ENCODE data around the gene RASA3. TPM values are rescaled to one million over a fixed set of nuclear protein-coding genes. Genes with fewer than 3 reads are reported as not detected.
"Not testable (repeated sequence)": the region's sequence is repeated elsewhere in the genome, so short reads cannot be mapped to it uniquely, and the experiment has no call there.

Gene RASA3
- total RNA-seq, 1 donor from 2014 or later = 14.6 TPM

GRCh38 chr13:114164681-114165429 lies 32.4 kb upstream of the RASA3 start:
- Mint-ChIP-seq H3K9me3 (no peaks in the 10 kb centered on the region), H3K4me3 (no peak overlapping the region), H3K4me1 (peaks cover 2% of the 10 kb centered on the region), H3K36me3 (no peaks in the 10 kb centered on the region), H3K27me3 (ENCODE audit: low read depth) (peaks cover 38% of the 10 kb centered on the region), H3K27ac (no peak overlapping the region)
- DNase-seq (ENCODE audit: low spot score in 2 of 2, unreplicated experiment in 2 of 2) = peak in 1 of 2 experiments; percentile 33
- no peak for TF ChIP-seq CTCF (IDR thresholded peaks at IDR 0.05; ENCODE audit: unreplicated experiment)

GRCh38 chr13:114164053-114164452 lies 31.6 kb upstream of the RASA3 start:
- H3K4me3 Mint-ChIP-seq = no peak overlapping the region
- no peak overlapping the region for H3K27ac Mint-ChIP-seq
- H3K4me1 Mint-ChIP-seq = peaks cover 2% of the 10 kb centered on the region
- peaks cover 46% of the 10 kb centered on the region for H3K27me3 Mint-ChIP-seq (ENCODE audit: low read depth)
- no peak for TF ChIP-seq CTCF (IDR thresholded peaks at IDR 0.05; ENCODE audit: unreplicated experiment)
- H3K9me3 Mint-ChIP-seq = no peaks in the 10 kb centered on the region
- H3K36me3 Mint-ChIP-seq = no peaks in the 10 kb centered on the region
- peak in 1 of 2 experiments; percentile 34 for DNase-seq (ENCODE audit: low spot score in 2 of 2, unreplicated experiment in 2 of 2)

GRCh38 chr13:114162533-114162922 lies 30.1 kb upstream of the RASA3 start:
- H3K27ac Mint-ChIP-seq = no peak overlapping the region
- H3K27me3 Mint-ChIP-seq (ENCODE audit: low read depth) = peaks cover 48% of the 10 kb centered on the region
- no peak for TF ChIP-seq CTCF (IDR thresholded peaks at IDR 0.05; ENCODE audit: unreplicated experiment)
- H3K9me3 Mint-ChIP-seq = no peaks in the 10 kb centered on the region
- no peaks in the 10 kb centered on the region for H3K36me3 Mint-ChIP-seq
- no peak for DNase-seq (ENCODE audit: low spot score in 2 of 2, unreplicated experiment in 2 of 2)
- H3K4me3 Mint-ChIP-seq = no peak overlapping the region
- peaks cover 2% of the 10 kb centered on the region for H3K4me1 Mint-ChIP-seq

GRCh38 chr13:114161644-114162532 lies 29.5 kb upstream of the RASA3 start:
- DNase-seq (ENCODE audit: low spot score in 2 of 2, unreplicated experiment in 2 of 2) = no peak
- TF ChIP-seq CTCF (IDR thresholded peaks at IDR 0.05; ENCODE audit: unreplicated experiment) = no peak
- H3K27me3 Mint-ChIP-seq (ENCODE audit: low read depth) = peaks cover 51% of the 10 kb centered on the region
- no peaks in the 10 kb centered on the region for H3K9me3 Mint-ChIP-seq
- H3K36me3 Mint-ChIP-seq = no peaks in the 10 kb centered on the region
- H3K27ac Mint-ChIP-seq = no peak overlapping the region
- H3K4me3 Mint-ChIP-seq = no peak overlapping the region
- peaks cover 2% of the 10 kb centered on the region for H3K4me1 Mint-ChIP-seq

GRCh38 chr13:114161028-114161556 lies 28.7 kb upstream of the RASA3 start:
- TF ChIP-seq CTCF (IDR thresholded peaks at IDR 0.05; ENCODE audit: unreplicated experiment) = no peak
- Mint-ChIP-seq H3K4me1 (peaks cover 7% of the 10 kb centered on the region), H3K27ac (no peak overlapping the region)

GRCh38 chr13:114158869-114159666 lies 26.6 kb upstream of the RASA3 start:
- H3K27ac Mint-ChIP-seq, H3K4me3 Mint-ChIP-seq: not testable (repeated sequence)

More at GRCh38 chr13:114161028-114161556, 28.7 kb upstream of the RASA3 start:
- DNase-seq (ENCODE audit: low spot score in 2 of 2, unreplicated experiment in 2 of 2) = no peak
- Mint-ChIP-seq H3K4me3 (no peak overlapping the region), H3K27me3 (ENCODE audit: low read depth) (peaks cover 53% of the 10 kb centered on the region), H3K36me3 (no peaks in the 10 kb centered on the region), H3K9me3 (no peaks in the 10 kb centered on the region)

More at GRCh38 chr13:114158869-114159666, 26.6 kb upstream of the RASA3 start:
- H3K36me3 Mint-ChIP-seq; H3K4me1 Mint-ChIP-seq; H3K9me3 Mint-ChIP-seq; DNase-seq (ENCODE audit: low spot score in 2 of 2, unreplicated experiment in 2 of 2): not testable (repeated sequence)
- peaks cover 45% of the 10 kb centered on the region for H3K27me3 Mint-ChIP-seq (ENCODE audit: low read depth)
